Liver (tissue), 3 donors: ENCODE measurements around the gene GINS2.

ENCODE experiments used
- ATF3 ChIP-seq: IDR thresholded peaks from 2 replicates; pipeline ENCODE4 v1.6.1; 2016; ENCODE audit warnings: antibody characterized with exemption
- CTCF ChIP-seq: fragments of 150-350 bp; IDR thresholded peaks from 2 replicates; pipeline ENCODE4 v1.5.1; 2017; ENCODE audit warnings: improper control_type of control experiment, low read depth, low read length; ENCODE audit not compliant: missing input control
- JUND ChIP-seq, 2 donors: IDR thresholded peaks; 2 replicates each; pipeline ENCODE4 v1.6.1; 2016; ENCODE audit warnings: antibody characterized with exemption in 2 of 2
- MAX ChIP-seq: IDR thresholded peaks from 2 replicates; pipeline ENCODE4 v1.6.1; 2016; ENCODE audit warnings: antibody characterized with exemption
- RAD21 ChIP-seq, 2 donors: IDR thresholded peaks; 2 replicates each; pipeline ENCODE4 v1.6.1; 2016; ENCODE audit warnings: antibody characterized with exemption in 2 of 2, mild to moderate bottlenecking in 2 of 2
- REST ChIP-seq: IDR thresholded peaks from 2 replicates; pipeline ENCODE4 v1.6.1; 2016; ENCODE audit warnings: antibody characterized with exemption, mild to moderate bottlenecking
- YY1 ChIP-seq: IDR thresholded peaks from 2 replicates; pipeline ENCODE4 v1.6.1; 2016; ENCODE audit warnings: antibody characterized with exemption, mild to moderate bottlenecking
- donor health status: healthy.
- donor health status: healthy.

GRCh38 chr16:85634747-85635544 lies 53.8 kb downstream of the GINS2 start:
- no peak for TF ChIP-seq CTCF
- no peak for TF ChIP-seq JUND (IDR thresholded peaks at IDR 0.05)
- no peak for TF ChIP-seq YY1
- no peak for TF ChIP-seq REST
- no peak for TF ChIP-seq MAX
- TF ChIP-seq RAD21 (IDR thresholded peaks at IDR 0.05) = no peak
- no peak for TF ChIP-seq ATF3
